Ascending aorta (tissue), 2 donors: Measurements from ENCODE around the gene LEPROT. TPM values are rescaled to one million over a fixed set of nuclear protein-coding genes. Genes with fewer than 3 reads are reported as not detected.

Source experiments
- DNase-seq, 2 donors: peaks; one replicate each; pipeline ENCODE4 v3.0.0-alpha.2; 2019; ENCODE audit warnings: low spot score in 2 of 2
- H3K27ac ChIP-seq, 2 donors: fragments of 200-600 bp; sonication (generic); one replicate each; pipeline ENCODE4 v1.5.1; 2016 to 2017; ENCODE audit warnings: mild to moderate bottlenecking in 1 of 2
- H3K27me3 ChIP-seq: fragments of 200-600 bp; sonication (generic); one replicate; pipeline ENCODE4 v1.5.1; 2017
- H3K36me3 ChIP-seq, 2 donors: fragments of 200-600 bp; sonication (generic); one replicate each; pipeline ENCODE4 v1.5.1; 2016
- H3K4me1 ChIP-seq, 2 donors: fragments of 200-600 bp; sonication (generic); one replicate each; pipeline ENCODE4 v1.5.1; 2016 to 2017; ENCODE audit warnings: mild to moderate bottlenecking in 1 of 2
- H3K4me3 ChIP-seq, 2 donors: fragments of 200-600 bp; sonication (generic); one replicate each; pipeline ENCODE4 v1.5.1; 2016 to 2017; ENCODE audit warnings: mild to moderate bottlenecking in 1 of 2
- H3K9me3 ChIP-seq, 2 donors: fragments of 200-600 bp; sonication (generic); one replicate each; pipeline ENCODE4 v1.5.1; 2016
- CTCF ChIP-seq, 3 experiments: fragments of 200-600 bp in 2 of 3; fragments of 450-650 bp in 1 of 3; sonication (generic) in 2 of 3; IDR thresholded peaks; one replicate each; pipeline ENCODE4 v1.5.1; 2016 to 2019; ENCODE audit warnings: antibody characterized with exemption in 3 of 3, mild to moderate bottlenecking in 1 of 3, moderate library complexity in 1 of 3
- intact Hi-C: fragments of 100-400 bp; cut with DNase I; formaldehyde crosslinking; loops from one replicate; pipeline ENCODE4 v1.15.1; 2023
- total RNA-seq: library from RNA; depleted of rRNA; stranded (reverse); fragments of >200 nt; gene quantifications from one replicate; pipeline ENCODE4 v1.1.0, GENCODE V29; 2016

The LEPROT gene
- total RNA-seq, 1 donor from 2014 or later = 312 TPM

- Histone ChIP-seq H3K4me3 (peak overlapping the region; percentile 85 to 93), H3K27me3 (no peaks in the 10 kb centered on the region), H3K36me3 (no peaks in the 10 kb centered on the region), H3K4me1 (peaks cover 4 to 19% of the 10 kb centered on the region in 2 donors), H3K9me3 (no peaks in the 10 kb centered on the region), H3K27ac (peak overlapping the region; percentile 96 to 99)
- no peak for TF ChIP-seq CTCF (IDR thresholded peaks at IDR 0.05)
- DNase-seq = peak; percentile 93 to 99
- intact Hi-C loops = loop anchor here (2.0 to 10.0 kb wide), 4 partner anchors 165 to 1828 kb away; partner anchors contain the start of gene PGM1
These were observed 533 bp upstream of the LEPROT start for GRCh38 chr1:65419681-65420589.

GRCh38 chr1:65421351-65422025 lies 1.0 kb downstream of the LEPROT start:
- peak overlapping the region; percentile 96 to 99 for H3K27ac ChIP-seq
- no peak for TF ChIP-seq CTCF (IDR thresholded peaks at IDR 0.05)
- H3K27me3 ChIP-seq = no peaks in the 10 kb centered on the region
- peak overlapping the region; percentile 85 to 93 for H3K4me3 ChIP-seq
- peaks cover 4 to 22% of the 10 kb centered on the region in 2 donors for H3K4me1 ChIP-seq
- H3K36me3 ChIP-seq = peaks cover 4 to 11% of the 10 kb centered on the region in 2 donors
- no peak for DNase-seq
- no peaks in the 10 kb centered on the region for H3K9me3 ChIP-seq
- intact Hi-C loops = loop anchor here (2.0 to 10.0 kb wide), 4 partner anchors 167 to 1829 kb away; partner anchors contain the start of gene PGM1

GRCh38 chr1:65422241-65423203 lies 2.1 kb downstream of the LEPROT start:
- TF ChIP-seq CTCF (IDR thresholded peaks at IDR 0.05) = no peak
- Histone ChIP-seq H3K9me3 (no peaks in the 10 kb centered on the region), H3K27ac (peak overlapping the region; percentile 96 to 99), H3K4me1 (peaks cover 4 to 22% of the 10 kb centered on the region in 2 donors), H3K27me3 (no peaks in the 10 kb centered on the region), H3K36me3 (peaks cover 9 to 20% of the 10 kb centered on the region in 2 donors), H3K4me3 (peak overlapping the region; percentile 85 to 93)
- no peak for DNase-seq
- intact Hi-C loops = loop anchor here (5.0 to 10.0 kb wide), 2 partner anchors 842 to 1830 kb away; partner anchors contain the start of gene PGM1

- no peaks in the 10 kb centered on the region for H3K9me3 ChIP-seq
- TF ChIP-seq CTCF (IDR thresholded peaks at IDR 0.05) = no peak
- H3K27me3 ChIP-seq = no peaks in the 10 kb centered on the region
- intact Hi-C loops = loop anchor here (5.0 to 10.0 kb wide), 2 partner anchors 841 to 1832 kb away; partner anchors contain the start of gene PGM1
- peaks cover 9 to 28% of the 10 kb centered on the region in 2 donors for H3K36me3 ChIP-seq
- no peak overlapping the region for H3K4me3 ChIP-seq
- H3K4me1 ChIP-seq = peaks cover 4 to 23% of the 10 kb centered on the region in 2 donors
- H3K27ac ChIP-seq = no peak overlapping the region
- DNase-seq = no peak
These were observed 3.6 kb downstream of the LEPROT start for GRCh38 chr1:65423884-65424572.
